Epithelial cell of esophagus (primary cell): ENCODE results near the gene EHBP1L1.
A peak's percentile ranks its signal among the peaks of the same experiment; 100 is the strongest.

Source experiments
- DNase-seq: peaks from one replicate; pipeline ENCODE4 v3.0.0; 2010; ENCODE audit warnings: low read depth
- H3K4me3 ChIP-seq: 2 replicates; pipeline ENCODE4 v1.5.1; 2011; ENCODE audit warnings: mild to moderate bottlenecking, low read length, control low read depth
- TF ChIP-seq, protein P1 (sequence below): IDR thresholded peaks from 2 replicates; pipeline ENCODE4 v1.5.1; 2011; ENCODE audit warnings: low read depth, mild to moderate bottlenecking, low read length, control low read depth, inconsistent platforms; ENCODE audit not compliant: insufficient read depth; ENCODE audit errors: missing control alignments

The EHBP1L1 gene

DNA sequence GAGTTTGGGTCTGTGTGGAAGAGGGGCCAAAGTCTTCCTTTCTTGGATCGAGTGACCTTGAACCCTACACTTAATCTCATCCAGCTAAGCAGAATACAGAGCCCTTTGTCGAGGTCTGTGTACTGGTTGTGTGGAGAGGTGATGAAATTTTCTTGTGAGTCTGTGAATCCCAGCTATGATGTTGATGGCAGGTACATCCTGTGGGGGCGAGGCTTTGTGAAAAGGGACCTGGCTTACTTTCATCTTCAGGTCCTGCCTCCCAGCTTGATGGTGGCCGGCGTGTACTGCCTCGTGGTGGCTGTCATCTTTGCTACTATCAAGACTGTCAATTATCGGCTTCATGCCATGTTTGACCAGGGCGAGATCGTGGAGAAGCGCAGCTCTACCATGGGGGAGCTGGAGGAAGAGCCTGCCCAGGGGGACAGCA, 40.7 kb downstream of the EHBP1L1 start:
- TF ChIP-seq, protein P1, sequence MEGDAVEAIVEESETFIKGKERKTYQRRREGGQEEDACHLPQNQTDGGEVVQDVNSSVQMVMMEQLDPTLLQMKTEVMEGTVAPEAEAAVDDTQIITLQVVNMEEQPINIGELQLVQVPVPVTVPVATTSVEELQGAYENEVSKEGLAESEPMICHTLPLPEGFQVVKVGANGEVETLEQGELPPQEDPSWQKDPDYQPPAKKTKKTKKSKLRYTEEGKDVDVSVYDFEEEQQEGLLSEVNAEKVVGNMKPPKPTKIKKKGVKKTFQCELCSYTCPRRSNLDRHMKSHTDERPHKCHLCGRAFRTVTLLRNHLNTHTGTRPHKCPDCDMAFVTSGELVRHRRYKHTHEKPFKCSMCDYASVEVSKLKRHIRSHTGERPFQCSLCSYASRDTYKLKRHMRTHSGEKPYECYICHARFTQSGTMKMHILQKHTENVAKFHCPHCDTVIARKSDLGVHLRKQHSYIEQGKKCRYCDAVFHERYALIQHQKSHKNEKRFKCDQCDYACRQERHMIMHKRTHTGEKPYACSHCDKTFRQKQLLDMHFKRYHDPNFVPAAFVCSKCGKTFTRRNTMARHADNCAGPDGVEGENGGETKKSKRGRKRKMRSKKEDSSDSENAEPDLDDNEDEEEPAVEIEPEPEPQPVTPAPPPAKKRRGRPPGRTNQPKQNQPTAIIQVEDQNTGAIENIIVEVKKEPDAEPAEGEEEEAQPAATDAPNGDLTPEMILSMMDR: no peak
- H3K4me3 ChIP-seq: peak overlapping the region; percentile 85
- no peak for DNase-seq

DNA sequence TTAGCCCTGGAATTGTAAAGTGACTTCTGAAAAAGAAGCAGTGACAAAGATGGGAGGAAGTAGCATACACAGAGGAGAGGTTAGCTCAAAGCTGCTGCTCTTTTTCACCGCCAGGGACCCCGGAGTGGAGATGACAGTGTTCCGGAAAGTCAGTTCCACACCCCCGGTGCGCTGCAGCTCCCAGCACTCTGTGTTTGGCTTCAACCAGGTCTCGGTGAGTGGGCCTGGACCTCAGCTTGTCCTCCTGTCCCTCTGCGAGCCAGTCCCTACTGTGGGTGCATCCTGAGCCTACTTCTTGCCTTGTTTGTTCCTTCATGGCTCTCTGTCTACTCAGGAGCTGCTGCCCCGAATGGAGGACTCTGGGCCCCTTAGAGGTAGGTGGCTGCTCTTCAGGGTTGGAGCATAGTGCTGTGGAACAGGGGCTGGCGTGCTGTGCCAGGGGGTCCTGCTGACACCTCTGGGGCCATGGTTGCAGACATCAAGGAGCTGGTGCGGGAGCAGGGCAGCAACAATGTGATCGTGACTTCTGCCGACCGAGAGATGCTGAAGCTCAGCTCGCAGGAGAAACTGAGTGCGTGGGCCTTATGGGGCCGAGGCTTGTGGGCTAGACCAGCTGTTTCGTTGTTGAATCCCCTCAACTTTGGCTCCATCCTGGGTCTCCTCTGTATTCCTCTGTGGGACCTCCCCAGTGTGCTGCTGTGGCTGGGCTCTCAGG, 41.4 kb downstream of the EHBP1L1 start:
- DNase-seq: no peak
- peak overlapping the region; percentile 7 for H3K4me3 ChIP-seq
- TF ChIP-seq, protein P1: no peak

DNA sequence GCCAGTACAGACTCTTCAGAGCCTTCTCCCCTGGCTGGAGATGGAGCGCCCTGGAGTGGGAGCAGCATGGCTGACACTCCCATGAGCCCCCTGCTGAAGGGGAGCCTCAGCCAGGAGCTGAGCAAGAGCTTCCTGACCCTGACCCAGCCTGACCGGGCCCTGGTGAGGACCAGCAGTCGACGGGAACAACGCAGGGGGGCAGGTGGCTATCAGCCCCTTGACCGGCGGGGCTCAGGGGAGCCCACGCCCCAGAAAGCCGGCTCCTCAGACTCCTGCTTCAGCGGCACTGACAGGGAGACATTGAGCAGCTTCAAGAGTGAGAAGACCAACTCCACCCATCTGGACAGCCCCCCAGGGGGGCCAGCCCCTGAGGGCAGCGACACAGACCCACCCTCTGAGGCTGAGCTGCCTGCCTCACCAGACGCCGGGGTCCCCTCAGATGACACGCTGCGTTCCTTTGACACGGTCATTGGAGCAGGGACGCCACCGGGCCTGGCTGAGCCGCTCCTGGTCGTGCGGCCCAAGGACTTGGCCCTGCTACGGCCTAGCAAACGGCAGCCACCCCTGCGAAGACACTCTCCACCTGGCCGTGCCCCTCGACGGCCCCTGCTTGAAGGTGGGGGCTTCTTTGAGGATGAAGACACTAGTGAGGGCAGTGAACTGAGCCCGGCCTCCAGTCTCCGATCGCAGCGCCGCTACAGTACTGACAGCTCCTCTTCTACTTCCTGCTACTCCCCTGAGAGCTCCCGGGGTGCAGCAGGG, 42.3 kb downstream of the EHBP1L1 start:
- TF ChIP-seq, protein P1: no peak
- no peak for DNase-seq
- H3K4me3 ChIP-seq: no peak overlapping the region

DNA sequence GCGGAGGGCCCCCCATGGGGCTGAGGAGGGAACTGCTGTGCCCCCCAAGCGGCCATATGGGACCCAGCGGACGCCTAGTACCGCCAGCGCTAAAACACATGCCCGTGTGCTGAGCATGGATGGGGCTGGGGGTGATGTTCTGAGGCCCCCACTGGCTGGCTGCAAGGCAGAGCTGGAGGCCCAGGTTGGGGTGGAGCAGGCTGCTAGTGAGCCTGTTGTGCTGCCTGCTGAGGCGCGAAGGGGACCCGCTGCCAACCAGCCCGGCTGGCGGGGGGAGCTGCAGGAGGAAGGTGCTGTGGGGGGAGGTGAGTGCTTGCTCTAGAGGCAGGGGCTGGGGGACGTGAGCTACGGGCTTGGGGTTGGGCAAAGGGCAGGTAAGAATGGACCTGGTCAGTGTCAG, 42.9 kb downstream of the EHBP1L1 start:
- H3K4me3 ChIP-seq: no peak overlapping the region
- DNase-seq: no peak
- TF ChIP-seq, protein P1: no peak

DNA sequence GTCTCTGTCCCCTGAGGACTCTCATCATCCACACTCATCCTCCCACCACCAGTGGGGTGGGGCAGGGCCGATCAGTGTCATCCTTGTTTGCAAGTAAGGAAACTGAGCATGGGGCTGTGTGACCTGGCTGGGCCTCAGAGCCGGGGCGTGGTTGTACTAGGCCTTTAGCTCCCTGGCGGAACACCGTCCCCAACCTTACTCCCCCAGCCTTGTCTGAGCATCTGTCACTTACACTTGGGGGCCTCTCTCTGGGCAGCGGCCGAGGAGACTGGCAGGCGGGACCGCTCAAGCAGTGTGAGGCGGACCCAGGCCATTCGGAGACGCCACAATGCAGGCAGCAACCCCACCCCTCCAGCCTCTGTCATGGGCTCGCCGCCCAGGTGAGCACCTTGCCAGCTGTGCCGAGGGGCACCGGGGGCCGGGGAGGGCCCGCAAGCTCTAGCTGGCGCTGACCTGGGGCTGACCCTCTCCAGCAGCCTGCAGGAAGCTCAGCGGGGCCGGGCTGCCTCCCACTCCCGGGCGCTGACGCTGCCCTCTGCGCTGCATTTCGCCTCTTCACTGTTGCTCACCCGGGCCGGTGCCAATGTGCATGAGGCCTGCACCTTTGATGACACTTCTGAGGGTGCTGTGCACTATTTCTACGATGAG, 43.6 kb downstream of the EHBP1L1 start:
- DNase-seq: no peak
- no peak overlapping the region for H3K4me3 ChIP-seq
- TF ChIP-seq, protein P1: no peak

DNA sequence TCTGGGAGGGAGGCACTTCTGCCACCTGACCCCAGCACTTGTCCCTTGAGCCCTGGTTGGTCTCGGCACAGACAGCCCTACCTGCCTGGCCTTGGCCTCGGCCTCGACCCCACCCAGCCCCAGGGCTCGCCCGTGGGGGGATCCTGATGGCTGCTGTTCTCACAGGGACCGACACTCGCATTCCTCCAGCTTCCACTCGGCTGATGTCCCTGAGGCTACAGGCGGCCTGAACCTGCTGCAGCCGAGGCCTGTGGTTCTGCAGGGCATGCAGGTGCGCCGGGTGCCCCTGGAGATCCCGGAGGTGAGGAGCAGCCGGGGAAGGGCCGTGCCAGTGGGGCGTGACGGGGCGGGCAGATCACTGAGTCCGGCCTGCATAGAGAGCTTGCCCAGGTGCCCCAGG, 44.8 kb downstream of the EHBP1L1 start:
- H3K4me3 ChIP-seq: no peak overlapping the region
- TF ChIP-seq, protein P1: no peak
- DNase-seq: no peak
